Neuronal stem cell (in vitro differentiated cells): ENCODE results near the gene HDAC9.

Experiments used
- DNase-seq: peaks from one replicate; pipeline ENCODE4 v3.0.0-alpha.2; 2013; ENCODE audit warnings: low spot score
- H2AFZ ChIP-seq: one replicate; pipeline ENCODE4 v1.6.1; 2013; ENCODE audit warnings: mild to moderate bottlenecking, low read length, inconsistent platforms
- H2AK5ac ChIP-seq: 2 replicates; pipeline ENCODE4 v1.6.1; 2013; ENCODE audit warnings: low read depth, mild to moderate bottlenecking, inconsistent platforms, low read length, moderate library complexity, mixed read lengths
- H2BK120ac ChIP-seq: 2 replicates; pipeline ENCODE4 v1.6.1; 2013; ENCODE audit warnings: low read depth, mild to moderate bottlenecking, inconsistent platforms, low read length, moderate library complexity, mixed read lengths
- H2BK12ac ChIP-seq: one replicate; pipeline ENCODE4 v1.6.1; 2013; ENCODE audit warnings: low read length, inconsistent platforms
- H2BK15ac ChIP-seq: 2 replicates; pipeline ENCODE4 v1.6.1; 2013; ENCODE audit warnings: mild to moderate bottlenecking, low read length, inconsistent platforms, mixed read lengths
- H2BK5ac ChIP-seq: one replicate; pipeline ENCODE4 v1.6.1; 2013; ENCODE audit warnings: inconsistent platforms, mild to moderate bottlenecking, low read length, moderate library complexity
- H3K14ac ChIP-seq: one replicate; pipeline ENCODE4 v1.6.1; 2013; ENCODE audit warnings: low read length, inconsistent platforms
- H3K18ac ChIP-seq: 2 replicates; pipeline ENCODE4 v1.6.1; 2013; ENCODE audit warnings: low read length, inconsistent platforms
- H3K23ac ChIP-seq: 2 replicates; pipeline ENCODE4 v1.6.1; 2013; ENCODE audit warnings: low read depth, mild to moderate bottlenecking, mixed read lengths, low read length, inconsistent platforms; ENCODE audit not compliant: poor library complexity
- H3K27ac ChIP-seq: replicated peaks from 3 replicates; pipeline ENCODE4 v1.5.1; 2013; ENCODE audit warnings: low read length, inconsistent platforms
- H3K27me3 ChIP-seq, 3 experiments: 2 replicates each; pipeline ENCODE4 v1.6.1; 2013; ENCODE audit warnings: low read length in 3 of 3, mild to moderate bottlenecking in 2 of 3, inconsistent platforms in 1 of 3, low read depth in 1 of 3, mixed read lengths in 1 of 3, moderate library complexity in 1 of 3; ENCODE audit not compliant: control insufficient read depth in 3 of 3, insufficient read depth in 3 of 3
- H3K36me3 ChIP-seq, 2 donors: replicated peaks in 1 of 2; 2 replicates each; pipeline ENCODE4 v1.6.1; 2013; ENCODE audit warnings: low read length in 2 of 2; ENCODE audit not compliant: control insufficient read depth in 2 of 2, insufficient read depth in 2 of 2
- H3K4ac ChIP-seq: 2 replicates; pipeline ENCODE4 v1.6.1; 2013; ENCODE audit warnings: inconsistent platforms, mild to moderate bottlenecking, low read length, moderate library complexity
- H3K4me1 ChIP-seq, 2 donors: 1 replicate in 1 of 2; 2 replicates in 1 of 2; pipeline ENCODE4 v1.6.1; 2013; ENCODE audit warnings: low read length in 2 of 2, low read depth in 1 of 2; ENCODE audit not compliant: control insufficient read depth in 2 of 2, insufficient read depth in 1 of 2
- H3K4me2 ChIP-seq: one replicate; pipeline ENCODE4 v1.6.1; 2013; ENCODE audit warnings: mild to moderate bottlenecking, low read length, inconsistent platforms; ENCODE audit not compliant: insufficient read depth, poor library complexity, severe bottlenecking
- H3K4me3 ChIP-seq, 2 donors: 2 replicates each; pipeline ENCODE4 v1.5.1; 2013; ENCODE audit warnings: low read length in 2 of 2, mild to moderate bottlenecking in 2 of 2, inconsistent platforms in 1 of 2, moderate library complexity in 1 of 2
- H3K79me1 ChIP-seq: one replicate; pipeline ENCODE4 v1.6.1; 2013; ENCODE audit warnings: low read depth, mild to moderate bottlenecking, inconsistent platforms, low read length, moderate library complexity
- H3K9ac ChIP-seq: one replicate; pipeline ENCODE4 v1.6.1; 2013; ENCODE audit warnings: mild to moderate bottlenecking, low read depth, low read length, inconsistent platforms; ENCODE audit not compliant: poor library complexity
- H3K9me3 ChIP-seq, 2 donors: replicated peaks in 1 of 2; 2 replicates each; pipeline versions ENCODE3 to v1.6.1; 2013; ENCODE audit warnings: low read length in 2 of 2, mild to moderate bottlenecking in 2 of 2, inconsistent platforms in 1 of 2, low read depth in 1 of 2, mixed read lengths in 1 of 2, moderate library complexity in 1 of 2; ENCODE audit not compliant: control insufficient read depth in 2 of 2, insufficient read depth in 1 of 2
- H4K8ac ChIP-seq: one replicate; pipeline ENCODE4 v1.6.1; 2013; ENCODE audit warnings: low read depth, mild to moderate bottlenecking, inconsistent platforms, low read length, moderate library complexity
- H4K91ac ChIP-seq: one replicate; pipeline ENCODE4 v1.6.1; 2013; ENCODE audit warnings: low read length, low read depth, mild to moderate bottlenecking, inconsistent platforms; ENCODE audit not compliant: poor library complexity
- WGBS, 2 donors: extraction: QIAGEN DNeasy Blood & Tissue Kit; methylation state at CpG; one replicate each; pipeline ENCODE4 v1.1.7; 2013; ENCODE audit warnings: missing lambda C conversion rate in 2 of 2, mixed read lengths in 1 of 2; ENCODE audit not compliant: insufficient read length in 2 of 2, insufficient replicate concordance in 1 of 2; ENCODE audit errors: extremely low coverage in 2 of 2; 5-methylcytosine and 5-hydroxymethylcytosine counted together

Gene HDAC9

GRCh38 chr7:18639711-18640110, 144.2 kb downstream of the HDAC9 start:
- H2BK5ac ChIP-seq: no peak overlapping the region
- no peak overlapping the region for H4K8ac ChIP-seq
- no peak overlapping the region for H2AFZ ChIP-seq
- no peak for DNase-seq
- no peak overlapping the region for H3K14ac ChIP-seq
- H3K9me3 ChIP-seq: no peaks in the 10 kb centered on the region
- no peak overlapping the region for H3K27ac ChIP-seq
- H3K4me3 ChIP-seq: no peak overlapping the region
- H3K27me3 ChIP-seq: no peaks in the 10 kb centered on the region
- no peaks in the 10 kb centered on the region for H3K79me1 ChIP-seq
- no peak overlapping the region for H2BK15ac ChIP-seq
- no peak overlapping the region for H3K4ac ChIP-seq
- H3K36me3 ChIP-seq: no peaks in the 10 kb centered on the region
- no peak overlapping the region for H3K23ac ChIP-seq
- no peak overlapping the region for H3K4me2 ChIP-seq
- H2BK12ac ChIP-seq: no peak overlapping the region
- no peak overlapping the region for H2AK5ac ChIP-seq
- no peak overlapping the region for H4K91ac ChIP-seq
- no peaks in the 10 kb centered on the region for H3K4me1 ChIP-seq
- no peak overlapping the region for H3K9ac ChIP-seq
- H3K18ac ChIP-seq: no peak overlapping the region
- H2BK120ac ChIP-seq: no peak overlapping the region
- WGBS, 2 donors: no CpG with 5 or more reads among the region's 1 CpG

- WGBS, 2 donors: no CpG with 5 or more reads among the region's 3 CpGs
- H3K9me3 ChIP-seq: no peaks in the 10 kb centered on the region
- H3K27me3 ChIP-seq: no peaks in the 10 kb centered on the region
- no peak overlapping the region for H4K8ac ChIP-seq
- H2BK120ac ChIP-seq: no peak overlapping the region
- H3K4ac ChIP-seq: no peak overlapping the region
- no peak for DNase-seq
- H3K9ac ChIP-seq: no peak overlapping the region
- no peak overlapping the region for H4K91ac ChIP-seq
- no peak overlapping the region for H3K23ac ChIP-seq
- H3K14ac ChIP-seq: no peak overlapping the region
- H3K4me2 ChIP-seq: no peak overlapping the region
- no peak overlapping the region for H3K4me3 ChIP-seq
- H2AK5ac ChIP-seq: no peak overlapping the region
- H3K36me3 ChIP-seq: peaks cover 2 to 3% of the 10 kb centered on the region in 2 donors
- no peak overlapping the region for H3K27ac ChIP-seq
- no peaks in the 10 kb centered on the region for H3K79me1 ChIP-seq
- H2BK5ac ChIP-seq: no peak overlapping the region
- H3K18ac ChIP-seq: no peak overlapping the region
- peaks cover 0 to 7% of the 10 kb centered on the region in 2 donors for H3K4me1 ChIP-seq
- no peak overlapping the region for H2BK12ac ChIP-seq
- H2BK15ac ChIP-seq: no peak overlapping the region
- no peak overlapping the region for H2AFZ ChIP-seq
These were observed 149.4 kb downstream of the HDAC9 start for GRCh38 chr7:18644981-18645380.

GRCh38 chr7:18647582-18647981, 152.0 kb downstream of the HDAC9 start:
- no CpG with 5 or more reads among the region's 5 CpGs for WGBS, 2 donors
- DNase-seq: peak; percentile 39

GRCh38 chr7:18648849-18649758, 153.6 kb downstream of the HDAC9 start:
- Histone ChIP-seq H3K27ac (no peak overlapping the region), H2AK5ac (no peak overlapping the region), H3K4ac (no peak overlapping the region), H2BK12ac (no peak overlapping the region), H2BK5ac (no peak overlapping the region), H4K8ac (no peak overlapping the region), H2AFZ (no peak overlapping the region), H3K4me1 (peaks cover 0 to 7% of the 10 kb centered on the region in 2 donors), H4K91ac (no peak overlapping the region), H3K36me3 (peaks cover 2 to 3% of the 10 kb centered on the region in 2 donors), H3K4me2 (no peak overlapping the region), H3K27me3 (no peaks in the 10 kb centered on the region), H3K9me3 (no peaks in the 10 kb centered on the region), H3K79me1 (no peaks in the 10 kb centered on the region), H2BK120ac (no peak overlapping the region), H2BK15ac (no peak overlapping the region), H3K4me3 (no peak overlapping the region), H3K23ac (no peak overlapping the region), H3K9ac (no peak overlapping the region), H3K14ac (no peak overlapping the region), H3K18ac (no peak overlapping the region)
- no CpG with 5 or more reads among the region's 9 CpGs for WGBS, 2 donors
- no peak for DNase-seq

More at GRCh38 chr7:18647582-18647981, 152.0 kb downstream of the HDAC9 start:
- H3K27me3 ChIP-seq: no peaks in the 10 kb centered on the region
- H3K27ac ChIP-seq: no peak overlapping the region
- H3K9me3 ChIP-seq: no peaks in the 10 kb centered on the region
- no peak overlapping the region for H2AFZ ChIP-seq
- no peak overlapping the region for H2AK5ac ChIP-seq
- peaks cover 0 to 7% of the 10 kb centered on the region in 2 donors for H3K4me1 ChIP-seq
- no peak overlapping the region for H4K8ac ChIP-seq
- no peak overlapping the region for H3K23ac ChIP-seq
- H3K79me1 ChIP-seq: no peaks in the 10 kb centered on the region
- H2BK15ac ChIP-seq: no peak overlapping the region
- H4K91ac ChIP-seq: no peak overlapping the region
- no peak overlapping the region for H3K18ac ChIP-seq
- no peak overlapping the region for H2BK120ac ChIP-seq
- H2BK5ac ChIP-seq: no peak overlapping the region
- no peak overlapping the region for H2BK12ac ChIP-seq
- H3K36me3 ChIP-seq: peaks cover 2 to 3% of the 10 kb centered on the region in 2 donors
- H3K4me2 ChIP-seq: no peak overlapping the region
- H3K14ac ChIP-seq: no peak overlapping the region
- no peak overlapping the region for H3K4ac ChIP-seq
- H3K9ac ChIP-seq: no peak overlapping the region
- H3K4me3 ChIP-seq: no peak overlapping the region
